Embryonic facial prominence (tissue), 1 donor: ENCODE measurements around the gene GOLGA8J.
"Not testable (repeated sequence)": the region's sequence is repeated elsewhere in the genome, so short reads cannot be mapped to it uniquely, and the experiment has no call there.

Experiments
- DNase-seq: peaks from one replicate; pipeline ENCODE4 v3.0.0-alpha.2; 2016; ENCODE audit errors: extremely low spot score

GOLGA8J gene, protein sequence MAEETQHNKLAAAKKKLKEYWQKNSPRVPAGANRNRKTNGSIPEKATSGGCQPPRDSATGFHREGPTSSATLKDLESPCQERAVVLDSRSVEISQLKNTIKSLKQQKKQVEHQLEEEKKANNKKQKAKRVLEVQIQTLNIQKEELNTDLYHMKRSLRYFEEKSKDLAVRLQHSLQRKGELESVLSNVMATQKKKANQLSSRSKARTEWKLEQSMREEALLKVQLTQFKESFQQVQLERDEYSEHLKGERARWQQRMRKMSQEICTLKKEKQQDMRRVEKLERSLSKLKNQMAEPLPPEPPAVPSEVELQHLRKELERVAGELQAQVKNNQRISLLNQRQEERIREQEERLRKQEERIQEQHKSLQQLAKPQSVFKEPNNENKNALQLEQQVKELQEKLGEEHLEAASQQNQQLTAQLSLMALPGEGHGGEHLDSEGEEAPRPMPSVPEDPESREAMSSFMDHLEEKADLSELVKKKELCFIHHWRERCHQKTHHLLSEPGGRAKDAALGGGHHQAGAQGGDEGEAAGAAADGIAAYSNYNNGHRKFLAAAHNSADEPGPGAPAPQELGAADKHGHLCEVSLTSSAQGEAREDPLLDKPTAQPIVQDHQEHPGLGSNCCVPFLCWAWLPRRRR

DNA sequence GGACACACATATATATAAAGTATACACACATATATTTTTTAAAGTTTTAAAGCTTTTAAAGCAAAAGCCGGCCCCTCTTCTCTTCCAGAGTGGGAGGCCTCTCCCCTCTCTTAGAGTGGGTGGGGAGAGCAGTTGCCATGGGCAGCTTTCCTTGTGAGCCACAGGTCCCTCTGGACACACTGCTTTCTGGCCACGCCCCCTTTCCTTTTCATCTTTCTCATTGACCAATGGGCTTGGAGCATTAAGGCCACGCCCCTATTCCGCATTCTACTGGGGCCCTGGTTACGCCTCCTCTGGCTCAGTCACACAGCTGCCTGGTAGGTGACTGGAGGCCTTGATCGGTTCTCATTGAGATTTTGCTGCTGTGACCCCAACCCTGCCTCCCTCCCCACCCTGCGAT, at the start of gene GOLGA8J:
Gene GOLGA8J, plus strand, starts transcription at position 301 of the 400 bp plus-strand sequence. Its CDS starts 98 bp downstream, at position 399.
- DNase-seq = not testable (repeated sequence)

DNA sequence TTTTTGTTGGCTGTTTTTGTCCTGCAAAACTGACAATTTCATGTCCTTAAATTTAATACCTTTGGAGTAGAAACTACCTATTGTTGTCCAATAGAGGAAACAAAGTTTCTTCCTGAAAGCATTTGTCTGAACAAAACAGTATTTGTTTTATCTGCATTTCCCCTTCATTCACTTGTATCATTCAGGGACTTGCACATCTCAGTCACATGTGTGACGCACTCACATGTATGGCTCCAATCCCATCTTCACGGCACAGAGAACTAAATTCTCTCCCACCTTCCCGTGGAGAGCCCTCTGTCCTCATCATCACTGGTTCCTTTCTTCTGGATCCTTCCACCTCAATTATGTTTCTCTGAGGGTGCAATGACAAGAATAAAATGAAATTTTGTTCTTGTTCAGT, 49.5 kb upstream of the GOLGA8J start:
- DNase-seq = no peak

DNA sequence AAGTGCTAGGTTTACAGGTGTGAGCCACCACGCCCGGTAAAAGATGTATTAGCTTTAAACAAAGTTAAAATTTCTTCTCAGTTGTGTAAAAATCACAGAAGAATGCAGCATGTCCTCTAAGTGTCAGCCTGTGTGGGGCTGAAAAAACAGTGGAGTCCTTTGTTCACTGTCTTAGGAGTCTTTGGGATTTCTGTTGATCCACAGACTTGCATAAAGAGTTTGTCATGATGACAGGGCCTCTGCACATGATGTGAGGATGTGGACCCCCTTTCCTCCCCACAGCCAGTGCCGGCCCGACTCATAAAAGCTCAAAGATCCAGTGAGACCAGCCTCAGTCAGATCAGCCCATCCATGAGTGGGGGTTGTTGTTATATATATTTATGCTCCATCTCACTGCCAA, 49.0 kb upstream of the GOLGA8J start:
- DNase-seq = no peak

DNA sequence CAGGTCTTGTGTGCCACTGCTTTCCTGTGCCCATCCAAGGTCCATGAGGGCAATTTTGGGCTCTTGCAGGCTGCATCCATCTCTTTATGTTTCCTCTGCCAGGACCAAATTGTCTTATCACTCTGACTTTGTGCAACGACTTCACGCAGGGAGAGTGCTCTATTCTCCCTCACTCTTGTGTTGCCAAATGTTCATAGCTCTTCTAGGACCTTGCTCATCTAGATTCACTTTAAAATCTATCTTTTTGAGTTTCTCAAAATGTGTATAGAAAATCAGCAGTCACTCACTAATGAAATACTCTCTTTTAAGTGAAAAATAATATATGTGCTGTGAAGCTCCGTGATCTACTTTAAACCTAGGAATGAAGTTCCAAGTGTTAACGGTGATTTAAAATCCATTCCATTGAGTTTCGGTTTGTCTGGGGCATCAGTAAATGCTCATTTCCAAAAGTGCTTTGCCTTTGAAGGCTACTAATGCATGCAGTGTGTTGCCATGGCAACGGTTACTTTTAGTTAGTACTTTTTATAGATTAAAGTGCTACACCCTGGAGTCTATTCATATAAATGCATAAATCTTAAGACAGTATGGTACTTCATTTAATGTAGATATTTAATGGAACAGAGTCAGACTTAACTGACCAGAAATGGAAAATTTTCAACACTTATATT, 46.6 kb upstream of the GOLGA8J start:
- DNase-seq = no peak

DNA sequence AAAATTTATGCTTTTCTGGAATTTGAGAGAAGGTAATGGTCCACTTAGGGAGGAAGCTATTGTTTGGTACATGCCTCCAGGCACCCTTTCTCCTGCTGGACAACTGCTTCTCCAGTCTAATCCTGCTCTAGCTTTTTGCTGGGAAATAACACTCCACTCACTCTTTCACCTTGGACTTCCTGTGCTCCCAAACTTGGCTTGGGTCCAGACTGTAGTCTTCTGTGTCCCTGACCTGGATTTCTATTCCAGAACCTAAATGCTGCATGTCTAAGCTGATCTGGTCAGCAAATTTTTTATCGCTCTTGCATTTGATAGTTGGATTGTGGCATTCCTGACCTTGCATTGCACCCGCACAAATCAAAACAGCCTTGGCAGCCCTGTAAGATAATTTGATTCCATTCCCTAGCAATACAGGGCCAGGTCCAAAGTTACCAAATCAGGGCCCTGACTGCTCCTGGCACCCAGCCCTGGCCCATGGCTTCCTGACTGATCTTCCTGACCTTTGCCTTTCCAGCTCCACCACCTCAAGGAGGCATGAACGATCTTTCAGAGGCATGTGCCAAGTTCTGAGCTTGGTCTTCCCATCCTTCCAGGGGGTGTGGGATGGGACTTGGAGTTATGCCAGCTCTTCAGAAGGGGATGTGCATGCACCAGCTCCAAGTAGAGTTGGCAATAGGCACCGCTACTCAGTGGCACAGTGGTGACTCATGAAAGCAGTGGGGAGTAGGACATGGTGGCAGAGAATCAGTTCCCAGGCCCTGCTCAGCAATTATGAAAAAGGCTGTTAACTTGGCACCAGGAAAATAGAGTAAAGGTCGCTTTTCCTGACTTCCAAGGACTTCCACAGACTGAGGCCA, 43.9 kb upstream of the GOLGA8J start:
- no peak for DNase-seq

DNA sequence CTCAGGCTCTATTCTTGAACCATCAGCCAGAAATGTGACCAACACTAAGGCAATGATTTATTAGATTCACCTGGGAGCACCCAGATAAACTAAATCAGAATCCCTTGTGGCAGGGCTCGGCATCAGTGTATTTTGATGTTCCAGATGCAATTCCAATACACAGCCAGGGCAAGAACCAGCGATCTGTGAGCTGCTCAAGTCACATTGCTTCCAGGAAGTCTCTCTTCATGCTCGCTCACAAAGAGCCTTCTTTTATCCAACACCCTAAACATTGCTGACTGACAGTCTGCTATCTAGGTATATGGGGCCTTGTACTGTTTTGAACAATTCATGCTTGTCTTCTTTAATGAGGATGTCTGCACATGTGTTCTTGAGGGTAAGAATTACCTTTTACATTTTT, 40.9 kb upstream of the GOLGA8J start:
- DNase-seq = no peak

DNA sequence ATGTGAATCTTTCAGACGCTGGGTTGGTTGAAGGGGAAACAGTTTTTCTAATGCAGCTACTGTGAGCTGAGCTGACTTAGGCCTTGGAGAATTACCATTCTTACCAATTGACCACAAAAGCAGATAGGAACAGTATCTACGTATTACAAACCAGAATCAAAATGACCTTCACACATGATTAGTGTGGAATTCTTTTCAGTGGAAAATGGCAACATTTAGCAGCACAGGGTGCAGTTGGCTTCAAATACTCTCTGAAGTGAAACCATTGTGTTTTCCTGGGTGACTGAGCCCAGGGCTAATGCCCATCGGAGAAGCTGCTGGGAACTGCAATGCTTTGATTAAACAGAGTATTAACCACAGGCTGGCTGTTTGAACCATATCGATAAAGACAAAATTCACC, 40.2 kb upstream of the GOLGA8J start:
- DNase-seq = no peak

DNA sequence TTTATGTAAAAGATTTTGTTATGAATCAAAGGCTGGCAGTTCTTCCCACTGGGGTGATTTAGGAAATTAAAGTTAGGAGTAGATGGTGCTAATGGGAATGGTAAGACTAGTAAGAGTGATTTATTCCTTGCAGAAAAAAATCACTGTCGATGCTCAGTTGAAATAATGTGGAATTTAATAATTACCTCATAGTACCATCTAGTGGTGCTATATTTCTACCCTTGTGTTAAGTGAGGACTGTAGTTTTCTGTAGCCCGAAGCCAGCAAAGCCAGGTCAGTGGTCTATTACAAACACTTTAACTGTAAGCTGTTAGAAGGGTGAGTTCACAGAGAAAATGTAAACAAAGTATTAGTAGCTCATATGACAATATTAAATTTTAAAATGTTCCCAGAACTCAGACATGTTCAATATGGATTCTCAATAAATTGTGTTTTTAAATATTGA, 39.5 kb upstream of the GOLGA8J start:
- no peak for DNase-seq

DNA sequence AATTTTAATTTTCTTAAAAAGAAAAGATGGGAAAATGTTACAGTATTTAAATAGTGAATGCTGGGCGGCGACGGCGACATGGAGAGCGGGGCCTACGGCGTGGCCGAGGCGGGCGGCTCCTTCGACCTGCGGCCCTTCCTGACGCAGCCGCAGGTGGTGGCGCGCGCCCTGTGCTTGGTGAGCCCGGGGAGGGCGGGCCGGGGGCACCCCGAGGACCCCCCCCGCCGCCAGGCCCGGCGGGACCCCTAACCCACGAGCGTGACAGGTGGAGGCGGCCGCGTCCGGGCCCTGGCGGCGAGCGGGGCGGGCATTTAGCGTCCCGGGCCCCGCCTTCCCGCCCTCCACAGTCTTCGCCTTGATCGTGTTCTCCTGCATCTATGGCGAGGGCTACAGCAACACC, 38.4 kb upstream of the GOLGA8J start:
- DNase-seq = no peak

DNA sequence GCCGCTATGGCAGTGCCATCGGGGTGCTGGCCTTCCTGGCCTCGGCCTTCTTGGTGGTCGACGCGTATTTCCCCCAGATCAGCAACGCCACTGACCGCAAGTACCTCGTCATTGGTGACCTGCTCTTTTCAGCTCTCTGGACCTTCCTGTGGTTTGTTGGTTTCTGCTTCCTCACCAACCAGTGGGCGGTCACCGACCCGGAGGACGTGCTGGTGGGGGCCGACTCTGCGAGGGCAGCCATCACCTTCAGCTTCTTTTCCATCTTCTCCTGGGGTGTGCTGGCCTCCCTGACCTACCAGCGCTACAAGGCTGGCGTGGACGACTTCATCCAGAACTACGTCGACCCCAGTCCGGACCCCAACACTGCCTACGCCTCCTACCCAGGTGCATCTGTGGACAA, 37.9 kb upstream of the GOLGA8J start:
- DNase-seq = not testable (repeated sequence)

DNA sequence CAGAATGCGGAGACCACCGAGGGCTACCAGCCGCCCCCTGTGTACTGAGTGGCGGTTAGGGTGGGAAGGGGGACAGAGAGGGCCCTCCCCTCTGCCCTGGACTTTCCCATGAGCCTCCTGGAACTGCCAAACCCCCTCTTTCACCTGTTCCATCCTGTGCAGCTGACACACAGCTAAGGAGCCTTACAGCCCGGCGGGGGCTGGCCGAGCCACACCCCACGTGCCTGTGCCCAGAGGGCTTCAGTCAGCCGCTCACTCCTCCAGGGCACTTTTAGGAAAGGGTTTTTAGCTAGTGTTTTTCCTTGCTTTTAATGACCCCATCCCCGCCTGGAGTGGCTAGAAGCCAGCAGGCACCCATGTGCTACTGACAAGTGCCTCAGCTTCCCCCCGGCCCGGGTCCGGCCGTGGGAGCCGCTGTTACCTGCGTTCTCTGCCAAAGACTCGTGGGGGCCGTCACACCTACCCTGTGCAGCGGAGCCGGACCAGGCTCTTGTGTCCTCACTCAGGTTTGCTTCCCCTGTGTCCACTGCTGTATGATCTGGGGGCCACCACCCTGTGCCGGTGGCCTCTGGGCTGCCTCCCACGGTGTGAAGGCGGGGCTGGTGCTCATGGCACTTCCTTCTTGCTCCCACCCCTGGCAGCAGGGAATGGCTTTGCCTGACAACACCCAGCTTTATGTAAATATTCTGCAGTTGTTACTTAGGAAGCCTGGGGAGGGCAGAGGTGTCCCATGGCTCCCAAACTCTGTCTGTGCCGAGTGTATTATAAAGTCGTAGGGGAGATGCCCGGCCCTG, 37.3 kb upstream of the GOLGA8J start:
- DNase-seq = not testable (repeated sequence)

DNA sequence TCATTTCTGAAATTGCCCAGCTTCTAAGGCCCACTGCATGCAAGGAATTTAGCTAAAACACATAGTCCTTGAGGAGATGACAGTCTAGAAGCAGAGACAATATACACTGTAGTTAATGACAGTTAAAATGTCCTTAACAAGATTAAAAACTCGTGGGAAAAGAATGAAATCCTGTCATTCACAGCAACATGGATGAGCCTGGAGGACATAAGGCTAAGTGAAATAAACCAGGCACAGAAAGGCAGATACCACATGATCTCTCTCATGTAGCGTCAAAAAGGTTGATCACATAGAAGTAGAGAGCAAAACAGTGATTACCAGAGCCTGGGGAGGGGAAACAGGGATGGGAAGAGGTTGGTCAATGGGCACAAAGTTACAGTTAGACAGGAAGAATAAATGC, 36.3 kb upstream of the GOLGA8J start:
- no peak for DNase-seq

DNA sequence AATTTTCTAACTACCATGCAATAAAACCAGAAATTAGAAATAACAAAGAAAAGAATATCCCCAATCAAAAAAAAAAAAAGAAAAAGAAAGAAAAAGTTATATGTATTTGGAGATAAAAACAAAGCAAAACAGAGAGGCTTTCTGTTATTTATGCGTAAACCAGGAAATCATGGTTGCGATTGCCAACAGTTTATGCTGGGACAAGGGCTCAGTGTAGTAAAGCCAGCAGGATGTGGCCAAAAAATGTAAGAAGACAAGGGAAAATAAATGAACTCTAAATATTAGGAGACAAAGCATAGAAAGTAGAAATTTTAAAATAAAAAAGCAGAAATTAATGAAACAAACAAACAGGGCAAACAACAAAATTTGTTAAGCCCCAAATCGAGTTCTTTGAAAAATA, 27.2 kb upstream of the GOLGA8J start:
- DNase-seq = no peak

DNA sequence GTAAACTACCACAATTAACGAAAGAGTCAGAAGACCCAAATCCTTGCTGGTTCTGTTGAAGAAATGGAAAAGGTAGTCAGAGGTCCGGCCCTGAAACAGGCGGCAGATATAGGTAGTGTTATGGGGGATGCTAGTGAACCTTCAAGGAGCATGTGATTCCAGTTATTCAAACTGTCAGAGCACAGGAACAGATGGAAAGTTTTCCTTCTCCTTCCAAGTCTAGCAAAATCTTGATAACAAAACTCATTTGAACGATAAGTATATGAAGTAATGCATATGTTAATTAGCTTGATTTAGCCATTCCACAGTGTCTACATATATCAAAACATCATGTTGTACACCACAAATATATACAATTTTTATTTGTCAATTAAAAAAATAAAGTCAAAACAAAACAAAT, 26.6 kb upstream of the GOLGA8J start:
- no peak for DNase-seq

DNA sequence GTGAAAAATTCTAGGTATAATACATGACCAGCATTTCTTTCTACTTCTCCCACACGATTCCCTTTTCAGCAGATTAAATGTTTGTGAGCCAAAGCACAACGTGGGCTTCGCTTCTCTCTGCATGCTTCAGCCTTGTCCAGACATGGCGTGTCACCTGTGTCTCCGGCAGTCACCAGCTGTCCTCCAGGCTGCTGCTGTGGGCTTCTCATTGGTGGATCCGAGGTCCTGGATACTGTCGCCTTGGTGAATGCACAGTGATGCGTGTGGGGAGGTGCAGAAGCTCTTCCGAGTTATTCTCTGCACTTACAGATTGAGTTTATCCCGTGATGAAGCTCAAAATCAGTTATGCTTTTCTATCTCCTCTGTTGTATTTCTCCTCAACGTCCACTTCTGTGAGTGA, 23.0 kb upstream of the GOLGA8J start:
- no peak for DNase-seq

DNA sequence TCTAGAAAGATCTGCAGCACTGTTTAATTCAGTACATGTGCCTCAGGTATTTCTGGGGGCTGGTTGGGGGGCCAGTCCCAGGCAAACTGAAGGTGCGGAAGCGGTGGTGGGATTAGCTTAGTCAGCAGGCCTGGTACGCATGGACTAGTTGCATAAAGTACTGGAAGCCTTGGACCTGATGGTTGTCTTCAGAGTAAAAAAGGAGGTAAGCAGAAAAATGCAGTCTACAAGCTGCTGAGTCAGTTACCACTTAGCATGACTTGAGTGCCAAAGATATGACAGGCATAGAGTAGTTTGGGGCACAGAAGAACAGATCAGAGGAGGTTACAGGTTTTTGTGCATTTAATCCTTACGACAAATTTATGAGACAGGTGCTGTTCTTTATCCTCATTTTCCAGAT, 19.9 kb upstream of the GOLGA8J start:
- DNase-seq = no peak

DNA sequence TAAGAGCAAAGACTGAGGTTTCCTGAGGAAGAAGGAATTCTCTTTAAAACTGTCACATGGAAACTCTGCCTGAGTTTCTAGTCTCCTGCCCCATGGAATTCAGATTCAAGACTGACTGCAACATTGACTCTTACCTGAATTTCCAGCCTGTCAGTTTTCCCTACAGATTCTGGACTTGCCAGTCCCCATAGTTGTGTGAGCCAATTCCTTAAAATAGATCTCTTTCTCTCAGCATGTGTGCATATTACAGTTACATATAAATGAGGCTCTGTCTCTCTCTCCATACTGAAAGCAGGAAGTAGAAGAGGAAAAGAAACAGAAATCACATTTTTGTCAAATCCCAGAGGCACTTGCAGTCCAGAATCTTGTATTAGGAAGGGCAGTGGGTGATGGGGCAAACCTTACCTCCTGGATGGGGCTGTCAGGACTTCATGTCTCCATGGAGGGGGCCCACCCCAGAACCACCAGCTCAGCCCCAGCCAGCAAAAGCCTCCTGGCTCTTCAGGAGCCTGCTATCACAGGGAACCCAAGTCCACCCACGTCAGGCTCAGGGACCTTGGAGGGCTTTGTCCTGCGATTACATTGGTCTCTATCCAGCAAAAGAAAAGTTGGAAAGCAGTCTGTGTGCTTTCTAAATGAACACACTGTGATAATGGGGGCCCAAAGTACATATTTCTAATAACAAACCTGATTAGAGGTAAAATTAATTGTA, 18.8 kb upstream of the GOLGA8J start:
- no peak for DNase-seq

DNA sequence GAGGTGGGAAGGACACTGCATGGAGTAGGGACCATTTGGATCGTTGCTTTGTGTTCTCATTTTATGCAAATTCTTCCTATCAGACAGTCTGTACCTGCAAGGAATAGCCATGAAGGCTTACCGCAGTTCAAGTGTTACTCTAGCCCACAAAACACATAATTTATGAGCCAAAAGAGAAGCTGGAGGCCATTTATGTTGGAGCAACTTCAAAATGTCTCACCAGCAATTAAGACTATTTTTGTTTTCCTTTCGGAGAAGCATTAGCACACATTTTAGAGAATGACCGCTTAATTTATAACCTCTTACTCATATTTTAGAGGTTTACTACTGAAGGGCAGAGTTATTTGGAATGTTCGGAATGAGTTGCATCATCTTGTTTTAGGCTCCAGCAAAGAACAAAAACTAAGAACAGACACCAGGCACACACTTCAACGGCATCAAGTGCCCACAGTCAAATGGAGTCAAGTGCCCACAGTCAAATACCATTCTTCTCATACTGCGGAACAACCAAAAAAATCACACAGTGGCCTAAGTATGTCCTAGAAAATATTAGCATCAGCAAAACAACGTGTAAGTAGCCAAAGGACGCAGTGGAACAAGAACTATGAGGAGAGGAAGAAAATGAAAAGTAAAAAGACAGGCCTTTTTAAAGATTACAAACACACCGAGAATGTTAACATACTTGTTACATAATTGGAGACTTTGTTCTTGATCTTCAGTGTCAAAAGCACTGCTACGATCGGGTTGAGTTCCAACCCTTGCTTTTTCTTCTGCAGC, 17.5 kb upstream of the GOLGA8J start:
- no peak for DNase-seq

DNA sequence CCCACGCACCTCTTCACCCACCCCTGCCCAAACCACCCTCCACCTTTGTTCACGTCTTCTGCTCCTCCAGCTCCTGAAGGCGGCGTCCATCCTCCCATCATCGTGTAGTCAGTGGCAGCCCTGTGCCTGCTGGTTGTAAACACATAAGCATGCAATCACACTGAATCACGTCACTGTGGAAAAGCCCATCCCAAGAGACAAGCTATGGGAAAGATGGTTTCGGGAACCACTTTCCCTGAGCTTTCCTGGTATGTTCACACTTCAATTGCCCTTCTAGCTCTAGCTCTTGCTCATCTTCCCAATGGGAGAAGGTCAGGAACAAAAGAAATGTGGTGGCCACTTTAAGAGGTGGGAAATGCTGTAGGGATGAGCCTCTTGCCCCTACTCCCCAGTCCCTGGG, 14.4 kb upstream of the GOLGA8J start:
- DNase-seq = no peak

DNA sequence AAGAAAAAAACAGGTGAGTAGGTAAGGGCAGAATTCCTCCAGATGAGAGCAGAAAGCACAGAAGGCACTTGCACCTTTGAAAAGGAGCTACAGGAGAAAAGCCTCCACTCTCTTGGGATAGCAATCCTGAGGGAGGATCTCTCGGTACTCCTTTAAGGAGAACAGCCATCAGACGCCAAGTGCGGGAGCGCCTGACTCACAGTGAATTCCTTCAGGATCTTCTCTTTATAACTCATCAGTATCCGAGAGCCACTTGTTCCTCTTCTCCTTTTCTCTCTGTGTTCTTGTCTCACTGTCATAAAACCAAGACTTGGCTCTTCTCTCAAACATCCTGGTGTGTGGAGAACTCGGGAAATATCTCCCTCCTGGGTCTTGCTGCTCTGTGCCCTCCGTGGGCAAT, 10.1 kb upstream of the GOLGA8J start:
- no peak for DNase-seq
